Glutamatergic neuron (in vitro differentiated cells): ENCODE data around the gene MSH3. TPM values are rescaled to one million over a fixed set of nuclear protein-coding genes. Genes with fewer than 3 reads are reported as not detected.
"Not testable (repeated sequence)": the region's sequence is repeated elsewhere in the genome, so short reads cannot be mapped to it uniquely, and the experiment has no call there.

Experiments used
- DNase-seq: peaks from one replicate; pipeline ENCODE4 v3.0.0; 2022
- H3K27ac Mint-ChIP-seq: one replicate; pipeline ENCODE4 v1.8.0; 2020; ENCODE audit warnings: mild to moderate bottlenecking, mixed read lengths, inconsistent platforms; ENCODE audit not compliant: unreplicated experiment
- H3K27me3 Mint-ChIP-seq: one replicate; pipeline ENCODE4 v1.8.0; 2020; ENCODE audit warnings: mild to moderate bottlenecking, moderate library complexity, mixed read lengths, inconsistent platforms; ENCODE audit not compliant: unreplicated experiment
- H3K36me3 Mint-ChIP-seq: one replicate; pipeline ENCODE4 v1.8.0; 2020; ENCODE audit warnings: mild to moderate bottlenecking, mixed read lengths, inconsistent platforms; ENCODE audit not compliant: unreplicated experiment
- H3K4me1 Mint-ChIP-seq: one replicate; pipeline ENCODE4 v1.8.0; 2020; ENCODE audit warnings: mild to moderate bottlenecking, low read depth, mixed read lengths, inconsistent platforms; ENCODE audit not compliant: unreplicated experiment
- H3K4me3 Mint-ChIP-seq: one replicate; pipeline ENCODE4 v1.8.0; 2020; ENCODE audit warnings: mild to moderate bottlenecking, mixed read lengths, inconsistent platforms; ENCODE audit not compliant: unreplicated experiment
- H3K9me3 Mint-ChIP-seq: one replicate; pipeline ENCODE4 v1.8.0; 2020; ENCODE audit warnings: mild to moderate bottlenecking, moderate library complexity, mixed read lengths, inconsistent platforms; ENCODE audit not compliant: unreplicated experiment
- total RNA-seq: library from RNA; stranded (reverse); fragmentation: NEBNext Ultra II Directional; extraction: Animal tissue kit (Norgen Biotek cat#: 25700); gene quantifications from one replicate; pipeline ENCODE4 v1.2.1, GENCODE V29; 2021; ENCODE audit not compliant: unreplicated experiment
- TF ChIP-seq, protein P1 (sequence below): fragments of 200-600 bp; sonication (generic); IDR thresholded peaks from one replicate; pipeline ENCODE4 v1.5.0; 2021; ENCODE audit not compliant: partially characterized antibody, unreplicated experiment

The MSH3 gene
- total RNA-seq, 1 donor from 2014 or later, result 14.4 TPM

GRCh38 chr5:80654054-80654390 lies 430 bp upstream of the MSH3 start:
- peaks cover 3% of the 10 kb centered on the region for H3K27me3 Mint-ChIP-seq
- H3K27ac Mint-ChIP-seq, result no peak overlapping the region
- TF ChIP-seq, protein P1, sequence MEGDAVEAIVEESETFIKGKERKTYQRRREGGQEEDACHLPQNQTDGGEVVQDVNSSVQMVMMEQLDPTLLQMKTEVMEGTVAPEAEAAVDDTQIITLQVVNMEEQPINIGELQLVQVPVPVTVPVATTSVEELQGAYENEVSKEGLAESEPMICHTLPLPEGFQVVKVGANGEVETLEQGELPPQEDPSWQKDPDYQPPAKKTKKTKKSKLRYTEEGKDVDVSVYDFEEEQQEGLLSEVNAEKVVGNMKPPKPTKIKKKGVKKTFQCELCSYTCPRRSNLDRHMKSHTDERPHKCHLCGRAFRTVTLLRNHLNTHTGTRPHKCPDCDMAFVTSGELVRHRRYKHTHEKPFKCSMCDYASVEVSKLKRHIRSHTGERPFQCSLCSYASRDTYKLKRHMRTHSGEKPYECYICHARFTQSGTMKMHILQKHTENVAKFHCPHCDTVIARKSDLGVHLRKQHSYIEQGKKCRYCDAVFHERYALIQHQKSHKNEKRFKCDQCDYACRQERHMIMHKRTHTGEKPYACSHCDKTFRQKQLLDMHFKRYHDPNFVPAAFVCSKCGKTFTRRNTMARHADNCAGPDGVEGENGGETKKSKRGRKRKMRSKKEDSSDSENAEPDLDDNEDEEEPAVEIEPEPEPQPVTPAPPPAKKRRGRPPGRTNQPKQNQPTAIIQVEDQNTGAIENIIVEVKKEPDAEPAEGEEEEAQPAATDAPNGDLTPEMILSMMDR, result no peak
- H3K4me3 Mint-ChIP-seq, result peak overlapping the region; percentile 82
- no peaks in the 10 kb centered on the region for H3K9me3 Mint-ChIP-seq
- H3K36me3 Mint-ChIP-seq, result no peaks in the 10 kb centered on the region
- peak; percentile 22 for DNase-seq
- H3K4me1 Mint-ChIP-seq, result peaks cover 8% of the 10 kb centered on the region

- TF ChIP-seq, protein P1, result no peak
- H3K9me3 Mint-ChIP-seq, result no peaks in the 10 kb centered on the region
- peaks cover 8% of the 10 kb centered on the region for H3K4me1 Mint-ChIP-seq
- peak overlapping the region; percentile 92 for H3K27ac Mint-ChIP-seq
- H3K27me3 Mint-ChIP-seq, result peaks cover 3% of the 10 kb centered on the region
- H3K4me3 Mint-ChIP-seq, result peak overlapping the region; percentile 99
- no peak for DNase-seq
- H3K36me3 Mint-ChIP-seq, result no peaks in the 10 kb centered on the region
Observed at GRCh38 chr5:80655231-80655774, 851 bp downstream of the MSH3 start.

DNA sequence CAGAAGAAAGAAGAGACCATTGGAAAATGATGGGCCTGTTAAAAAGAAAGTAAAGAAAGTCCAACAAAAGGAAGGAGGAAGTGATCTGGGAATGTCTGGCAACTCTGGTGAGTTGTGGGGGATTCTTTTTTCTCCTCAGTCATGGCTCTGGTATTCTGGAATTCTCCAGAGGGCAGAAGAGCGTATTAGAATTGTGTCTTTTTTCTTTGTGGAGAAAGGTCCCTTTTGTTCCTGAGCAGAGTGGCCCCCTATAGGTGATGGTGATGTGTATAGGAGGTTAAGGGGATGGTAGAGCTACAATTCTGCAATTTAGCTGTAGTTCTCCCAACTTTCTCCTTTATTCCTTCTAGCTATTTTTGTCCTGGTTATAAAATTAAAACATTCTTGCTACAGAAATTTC lies 2.0 kb downstream of the MSH3 start:
- Mint-ChIP-seq H3K4me1 (peaks cover 8% of the 10 kb centered on the region), H3K36me3 (no peaks in the 10 kb centered on the region), H3K27me3 (peaks cover 3% of the 10 kb centered on the region), H3K27ac (no peak overlapping the region), H3K9me3 (no peaks in the 10 kb centered on the region), H3K4me3 (no peak overlapping the region)
- no peak for DNase-seq
- TF ChIP-seq, protein P1, result no peak

GRCh38 chr5:80659106-80659505 lies 4.7 kb downstream of the MSH3 start:
- H3K36me3 Mint-ChIP-seq, result no peaks in the 10 kb centered on the region
- H3K4me3 Mint-ChIP-seq, result no peak overlapping the region
- TF ChIP-seq, protein P1, result no peak
- H3K9me3 Mint-ChIP-seq, result no peaks in the 10 kb centered on the region
- no peak for DNase-seq
- no peak overlapping the region for H3K27ac Mint-ChIP-seq
- H3K4me1 Mint-ChIP-seq, result peaks cover 4% of the 10 kb centered on the region
- H3K27me3 Mint-ChIP-seq, result peaks cover 3% of the 10 kb centered on the region

DNA sequence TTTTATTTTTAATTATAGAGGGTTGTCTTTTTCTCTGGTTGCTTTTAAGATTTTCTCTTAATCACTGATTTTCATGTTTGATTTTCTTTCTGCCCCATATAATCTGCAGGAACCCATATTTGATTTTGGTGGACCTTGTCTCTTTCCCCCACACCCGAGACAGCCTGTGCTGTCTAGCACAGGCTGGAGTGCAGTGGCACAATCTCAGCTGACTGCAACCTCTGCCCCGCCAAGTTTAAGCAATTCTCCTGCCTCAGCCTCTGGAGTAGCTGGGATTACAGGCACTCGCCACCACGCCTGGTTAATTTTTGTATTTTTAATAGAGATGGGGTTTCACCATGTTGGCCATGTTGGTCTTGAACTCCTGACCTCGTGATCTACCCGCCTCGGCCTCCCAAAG lies 6.2 kb downstream of the MSH3 start:
- H3K9me3 Mint-ChIP-seq, H3K4me1 Mint-ChIP-seq, H3K36me3 Mint-ChIP-seq, H3K27ac Mint-ChIP-seq, DNase-seq, H3K27me3 Mint-ChIP-seq, H3K4me3 Mint-ChIP-seq: not testable (repeated sequence)

GRCh38 chr5:80662108-80662507 lies 7.7 kb downstream of the MSH3 start:
- TF ChIP-seq, protein P1, result no peak
- H3K9me3 Mint-ChIP-seq, result no peaks in the 10 kb centered on the region
- DNase-seq, result no peak
- H3K27ac Mint-ChIP-seq, result no peak overlapping the region
- no peaks in the 10 kb centered on the region for H3K4me1 Mint-ChIP-seq
- H3K4me3 Mint-ChIP-seq, result no peak overlapping the region
- no peaks in the 10 kb centered on the region for H3K27me3 Mint-ChIP-seq
- no peaks in the 10 kb centered on the region for H3K36me3 Mint-ChIP-seq
